Kidney (tissue), 14 donors: ENCODE measurements around the gene DOHH. TPM values are rescaled to one million over a fixed set of nuclear protein-coding genes. Genes with fewer than 3 reads are reported as not detected.

ENCODE experiments used
- DNase-seq, 5 donors: peaks; one replicate each; pipeline ENCODE4 v3.0.0-alpha.2; 2013 to 2020
- FAIRE-seq: peaks from 2 replicates; lab custom pipeline; 2012; peaks lifted over from hg19 to GRCh38; lab: Jason Lieb, UNC
- H3K27ac ChIP-seq, 2 donors: one replicate each; pipeline ENCODE4 v1.7.0; 2013; ENCODE audit warnings: low read depth in 2 of 2, low read length in 2 of 2, inconsistent platforms in 1 of 2
- H3K27me3 ChIP-seq: one replicate; pipeline ENCODE4 v1.7.1; 2013; ENCODE audit warnings: low read length, inconsistent platforms; ENCODE audit not compliant: control insufficient read depth, insufficient read depth
- H3K36me3 ChIP-seq, 3 donors: one replicate each; pipeline versions ENCODE4 v1.7.0 to v1.7.1; 2013; ENCODE audit warnings: low read length in 3 of 3, control low read depth in 1 of 3, inconsistent platforms in 1 of 3; ENCODE audit not compliant: insufficient read depth in 3 of 3, control insufficient read depth in 2 of 3
- H3K4me1 ChIP-seq, 3 donors: one replicate each; pipeline versions ENCODE4 v1.7.0 to v1.7.1; 2013; ENCODE audit warnings: low read length in 3 of 3, inconsistent platforms in 1 of 3, low read depth in 1 of 3; ENCODE audit not compliant: control insufficient read depth in 2 of 3, insufficient read depth in 2 of 3
- H3K4me3 ChIP-seq, 3 donors: one replicate each; pipeline versions ENCODE4 v1.7.0 to v1.8.1; 2013; ENCODE audit warnings: low read length in 3 of 3, control low read depth in 1 of 3, inconsistent platforms in 1 of 3
- H3K9ac ChIP-seq, 3 donors: one replicate each; pipeline versions ENCODE4 v1.7.0 to v1.7.1; 2013; ENCODE audit warnings: low read length in 3 of 3, control low read depth in 1 of 3, inconsistent platforms in 1 of 3
- H3K9me3 ChIP-seq, 3 donors: one replicate each; pipeline versions ENCODE4 v1.7.0 to v1.7.1; 2013; ENCODE audit warnings: low read length in 3 of 3, control low read depth in 1 of 3, inconsistent platforms in 1 of 3; ENCODE audit not compliant: control insufficient read depth in 2 of 3, insufficient read depth in 1 of 3
- intact Hi-C: fragments of 100-400 bp; cut with DNase I; formaldehyde crosslinking; loops from one replicate; pipeline ENCODE4 v1.11.1; 2022
- polyA plus RNA-seq: library from polyadenylated mRNA; stranded (reverse); fragments of 350-450 nt; fragmentation: Illumina TruSeq; extraction: RNeasy Lipid Tissue Mini Kit (QIAGEN cat#74804); gene quantifications from one replicate; pipeline ENCODE4 v1.2.3, GENCODE V29; 2014; ENCODE audit warnings: low read depth, low replicate concordance; ENCODE audit not compliant: insufficient read depth
- total RNA-seq: library from RNA; stranded (reverse); fragmentation: NEBNext Ultra II Directional; extraction: Animal tissue kit (Norgen Biotek cat#: 25700); gene quantifications from one replicate; pipeline ENCODE4 v1.2.1, GENCODE V29; 2021
- TF ChIP-seq, protein P1 (sequence below): IDR thresholded peaks from 3 replicates; pipeline ENCODE4 v1.5.1; 2012; ENCODE audit warnings: mild to moderate bottlenecking, moderate library complexity, borderline replicate concordance; ENCODE audit not compliant: insufficient read depth; ENCODE audit errors: extremely low read depth
- donor health status: control.
- donor health status: control.
- donor health status: control.
- donor health status: control.
- donor health status: control.
- donor health status: DM: yes; HTN: yes; CAD: no.
- donor health status: Normal renal cell carcinoma (clear cell type).

The DOHH gene
- total and polyA plus RNA-seq, 2 donors from 2014 or later = 12.2 to 20.2 TPM

DNA sequence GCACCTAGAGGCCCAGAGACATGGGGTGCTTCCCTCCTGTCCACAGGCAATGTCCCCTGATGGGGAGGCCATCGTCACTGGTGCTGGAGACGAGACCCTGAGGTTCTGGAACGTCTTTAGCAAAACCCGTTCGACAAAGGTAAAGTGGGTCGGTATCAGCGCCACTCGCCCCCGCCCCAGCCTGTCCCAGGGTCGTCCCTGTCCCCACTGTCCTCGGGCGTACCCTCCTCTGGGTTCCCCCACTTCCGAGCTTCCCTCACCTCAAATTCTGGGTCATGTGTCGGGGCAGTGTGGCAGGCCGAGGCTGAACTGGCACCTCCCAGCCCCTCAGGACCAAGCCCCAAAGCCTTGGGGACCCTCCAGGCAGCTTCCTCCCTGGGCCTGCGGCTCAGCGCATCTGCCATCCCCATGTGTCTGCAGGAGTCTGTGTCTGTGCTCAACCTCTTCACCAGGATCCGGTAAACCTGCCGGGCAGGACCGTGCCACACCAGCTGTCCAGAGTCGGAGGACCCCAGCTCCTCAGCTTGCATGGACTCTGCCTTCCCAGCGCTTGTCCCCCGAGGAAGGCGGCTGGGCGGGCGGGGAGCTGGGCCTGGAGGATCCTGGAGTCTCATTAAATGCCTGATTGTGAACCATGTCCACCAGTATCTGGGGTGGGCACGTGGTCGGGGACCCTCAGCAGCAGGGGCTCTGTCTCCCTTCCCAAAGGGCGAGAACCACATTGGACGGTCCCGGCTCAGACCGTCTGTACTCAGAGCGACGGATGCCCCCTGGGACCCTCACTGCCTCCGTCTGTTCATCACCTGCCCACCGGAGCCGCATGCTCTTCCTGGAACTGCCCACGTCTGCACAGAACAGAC, 34.1 kb upstream of the DOHH start:
- H3K4me1 ChIP-seq = no peaks in the 10 kb centered on the region
- intact Hi-C loops = no loop called here
- no peaks in the 10 kb centered on the region for H3K9me3 ChIP-seq
- H3K9ac ChIP-seq = no peak overlapping the region
- H3K27me3 ChIP-seq = no peaks in the 10 kb centered on the region
- FAIRE-seq (no peak), DNase-seq (peak in 1 of 5 donors; percentile 71)
- TF ChIP-seq, protein P1, sequence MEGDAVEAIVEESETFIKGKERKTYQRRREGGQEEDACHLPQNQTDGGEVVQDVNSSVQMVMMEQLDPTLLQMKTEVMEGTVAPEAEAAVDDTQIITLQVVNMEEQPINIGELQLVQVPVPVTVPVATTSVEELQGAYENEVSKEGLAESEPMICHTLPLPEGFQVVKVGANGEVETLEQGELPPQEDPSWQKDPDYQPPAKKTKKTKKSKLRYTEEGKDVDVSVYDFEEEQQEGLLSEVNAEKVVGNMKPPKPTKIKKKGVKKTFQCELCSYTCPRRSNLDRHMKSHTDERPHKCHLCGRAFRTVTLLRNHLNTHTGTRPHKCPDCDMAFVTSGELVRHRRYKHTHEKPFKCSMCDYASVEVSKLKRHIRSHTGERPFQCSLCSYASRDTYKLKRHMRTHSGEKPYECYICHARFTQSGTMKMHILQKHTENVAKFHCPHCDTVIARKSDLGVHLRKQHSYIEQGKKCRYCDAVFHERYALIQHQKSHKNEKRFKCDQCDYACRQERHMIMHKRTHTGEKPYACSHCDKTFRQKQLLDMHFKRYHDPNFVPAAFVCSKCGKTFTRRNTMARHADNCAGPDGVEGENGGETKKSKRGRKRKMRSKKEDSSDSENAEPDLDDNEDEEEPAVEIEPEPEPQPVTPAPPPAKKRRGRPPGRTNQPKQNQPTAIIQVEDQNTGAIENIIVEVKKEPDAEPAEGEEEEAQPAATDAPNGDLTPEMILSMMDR = no peak
- peaks cover 0 to 13% (median 10%) of the 10 kb centered on the region in 3 donors for H3K36me3 ChIP-seq
- no peak overlapping the region for H3K4me3 ChIP-seq
- no peak overlapping the region for H3K27ac ChIP-seq

DNA sequence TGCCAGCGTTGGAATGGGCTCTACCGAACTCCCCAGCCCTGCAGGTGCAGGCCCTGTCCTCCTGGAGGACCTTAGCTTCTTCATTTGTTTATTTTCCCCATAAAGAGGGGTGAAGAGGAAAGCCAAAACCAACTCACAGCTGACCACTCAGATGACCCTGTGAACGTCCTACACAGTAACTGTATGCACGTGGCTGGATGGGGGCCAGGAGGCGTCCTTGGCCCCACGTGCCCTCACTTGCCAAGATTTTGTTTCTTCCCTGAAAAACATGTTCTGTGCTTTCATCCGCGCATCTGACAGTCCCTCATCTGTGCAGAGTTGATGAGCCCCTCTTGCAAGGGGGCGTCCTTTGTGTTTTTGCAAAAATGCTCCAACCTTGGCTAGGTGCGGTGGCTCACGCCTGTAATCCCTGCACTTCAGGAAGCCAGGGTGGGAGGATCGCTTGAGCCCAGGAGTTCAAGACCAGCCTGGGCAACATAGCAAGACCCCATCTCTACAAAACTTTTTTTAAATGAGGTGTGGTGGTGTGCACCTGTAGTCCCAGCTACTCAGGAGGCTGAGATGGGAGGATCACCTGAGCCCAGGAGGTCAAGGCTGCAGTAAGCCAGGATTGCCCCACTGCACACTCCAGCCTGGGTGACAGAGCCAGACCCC, 33.2 kb upstream of the DOHH start:
- Histone ChIP-seq H3K4me3 (no peak overlapping the region), H3K9ac (no peak overlapping the region), H3K36me3 (peaks cover 0 to 13% (median 10%) of the 10 kb centered on the region in 3 donors), H3K4me1 (no peaks in the 10 kb centered on the region), H3K27ac (no peak overlapping the region), H3K9me3 (no peaks in the 10 kb centered on the region), H3K27me3 (no peaks in the 10 kb centered on the region)
- intact Hi-C loops = no loop called here
- TF ChIP-seq, protein P1 = no peak
- DNase-seq (no peak), FAIRE-seq (no peak)

DNA sequence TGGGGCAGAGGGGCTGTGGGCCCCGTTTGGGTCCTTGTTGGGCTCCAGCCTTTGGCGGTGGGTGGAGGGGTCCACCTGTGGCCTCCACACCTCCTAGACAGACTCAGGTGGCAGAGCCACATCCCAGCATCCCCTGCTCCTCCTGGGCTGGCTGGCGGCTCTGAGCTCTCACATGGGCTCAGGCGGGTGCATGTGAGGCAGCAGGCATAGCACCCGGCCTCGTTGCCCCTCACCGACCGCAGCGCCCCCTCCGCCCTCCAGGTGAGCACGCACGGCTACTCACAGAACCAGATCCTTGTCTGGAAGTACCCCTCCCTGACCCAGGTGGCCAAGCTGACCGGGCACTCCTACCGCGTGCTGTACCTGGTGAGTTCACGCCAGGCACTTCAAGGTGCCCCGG, 32.6 kb upstream of the DOHH start:
- no peak overlapping the region for H3K9ac ChIP-seq
- no peak overlapping the region for H3K4me3 ChIP-seq
- FAIRE-seq (no peak), DNase-seq (no peak)
- no peak overlapping the region for H3K27ac ChIP-seq
- no peaks in the 10 kb centered on the region for H3K27me3 ChIP-seq
- intact Hi-C loops = no loop called here
- TF ChIP-seq, protein P1 = no peak
- no peaks in the 10 kb centered on the region for H3K9me3 ChIP-seq
- peaks cover 0 to 13% (median 10%) of the 10 kb centered on the region in 3 donors for H3K36me3 ChIP-seq
- H3K4me1 ChIP-seq = no peaks in the 10 kb centered on the region
